Epithelial cell of esophagus (primary cell): ENCODE data around the gene SNN.

Experiments used
- DNase-seq: peaks from one replicate; pipeline ENCODE4 v3.0.0; 2010; ENCODE audit warnings: low read depth
- H3K4me3 ChIP-seq: 2 replicates; pipeline ENCODE4 v1.5.1; 2011; ENCODE audit warnings: mild to moderate bottlenecking, low read length, control low read depth
- TF ChIP-seq, protein P1 (sequence below): IDR thresholded peaks from 2 replicates; pipeline ENCODE4 v1.5.1; 2011; ENCODE audit warnings: low read depth, mild to moderate bottlenecking, low read length, control low read depth, inconsistent platforms; ENCODE audit not compliant: insufficient read depth; ENCODE audit errors: missing control alignments

SNN gene

DNA sequence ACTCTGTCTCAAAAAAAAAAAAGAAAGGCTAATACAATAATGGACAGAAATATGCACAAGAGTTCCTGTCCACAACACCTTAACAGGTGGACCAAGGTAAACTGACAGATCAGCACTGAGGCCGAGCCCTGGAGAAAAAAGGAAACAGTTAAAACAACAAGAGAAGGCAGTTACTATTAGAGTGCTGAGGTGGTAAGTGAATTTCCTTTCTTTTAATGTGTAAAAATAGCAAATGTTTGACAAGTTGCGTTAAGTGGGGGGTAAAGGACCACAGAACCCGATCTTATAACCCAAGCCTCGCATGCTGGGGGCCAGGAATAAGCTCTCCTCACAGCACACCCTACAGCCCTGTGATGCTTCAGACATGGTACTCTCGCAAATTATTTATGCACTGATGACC is 49.6 kb downstream of the SNN start:
- H3K4me3 ChIP-seq = no peak overlapping the region
- TF ChIP-seq, protein P1, sequence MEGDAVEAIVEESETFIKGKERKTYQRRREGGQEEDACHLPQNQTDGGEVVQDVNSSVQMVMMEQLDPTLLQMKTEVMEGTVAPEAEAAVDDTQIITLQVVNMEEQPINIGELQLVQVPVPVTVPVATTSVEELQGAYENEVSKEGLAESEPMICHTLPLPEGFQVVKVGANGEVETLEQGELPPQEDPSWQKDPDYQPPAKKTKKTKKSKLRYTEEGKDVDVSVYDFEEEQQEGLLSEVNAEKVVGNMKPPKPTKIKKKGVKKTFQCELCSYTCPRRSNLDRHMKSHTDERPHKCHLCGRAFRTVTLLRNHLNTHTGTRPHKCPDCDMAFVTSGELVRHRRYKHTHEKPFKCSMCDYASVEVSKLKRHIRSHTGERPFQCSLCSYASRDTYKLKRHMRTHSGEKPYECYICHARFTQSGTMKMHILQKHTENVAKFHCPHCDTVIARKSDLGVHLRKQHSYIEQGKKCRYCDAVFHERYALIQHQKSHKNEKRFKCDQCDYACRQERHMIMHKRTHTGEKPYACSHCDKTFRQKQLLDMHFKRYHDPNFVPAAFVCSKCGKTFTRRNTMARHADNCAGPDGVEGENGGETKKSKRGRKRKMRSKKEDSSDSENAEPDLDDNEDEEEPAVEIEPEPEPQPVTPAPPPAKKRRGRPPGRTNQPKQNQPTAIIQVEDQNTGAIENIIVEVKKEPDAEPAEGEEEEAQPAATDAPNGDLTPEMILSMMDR = no peak
- DNase-seq = no peak

DNA sequence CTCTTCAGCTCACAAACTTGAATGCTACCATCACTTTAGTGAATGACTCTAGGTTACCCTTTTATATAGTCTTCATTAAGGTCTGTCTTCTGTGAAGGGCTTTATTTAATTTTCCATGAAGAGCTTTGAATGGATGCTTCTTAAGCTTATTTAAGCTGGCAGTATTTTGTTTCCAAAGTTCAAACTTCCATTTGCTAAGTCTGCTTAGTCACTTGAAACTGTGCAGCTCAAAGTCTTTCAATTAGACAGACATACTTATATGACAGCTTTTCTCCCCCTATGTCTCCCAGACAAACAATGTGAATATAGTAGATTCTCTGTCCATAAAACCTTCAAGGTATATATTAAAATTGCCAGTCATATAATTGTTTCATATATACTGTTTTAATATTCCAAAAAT is 50.9 kb downstream of the SNN start:
- DNase-seq = no peak
- TF ChIP-seq, protein P1 = no peak
- no peak overlapping the region for H3K4me3 ChIP-seq

DNA sequence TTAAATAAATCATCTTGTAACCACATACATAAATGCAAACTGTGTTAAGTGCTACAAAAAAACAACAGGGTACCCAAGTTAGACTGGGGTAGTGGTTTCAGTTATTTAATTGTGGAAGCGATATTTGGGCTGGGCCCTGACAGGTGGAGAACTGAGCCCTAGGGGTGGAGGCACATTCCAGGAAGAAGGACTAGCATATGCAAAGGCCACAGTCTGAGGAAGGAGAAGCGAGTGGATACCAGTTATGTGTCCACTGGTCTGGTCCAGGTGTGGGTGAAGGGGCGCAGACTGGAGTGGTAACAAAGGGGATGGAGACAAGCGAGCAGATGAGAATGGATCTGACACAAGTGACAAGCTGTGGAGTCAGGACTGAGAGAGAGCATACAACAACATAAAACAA is 51.5 kb downstream of the SNN start:
- no peak overlapping the region for H3K4me3 ChIP-seq
- DNase-seq = no peak
- TF ChIP-seq, protein P1 = no peak

DNA sequence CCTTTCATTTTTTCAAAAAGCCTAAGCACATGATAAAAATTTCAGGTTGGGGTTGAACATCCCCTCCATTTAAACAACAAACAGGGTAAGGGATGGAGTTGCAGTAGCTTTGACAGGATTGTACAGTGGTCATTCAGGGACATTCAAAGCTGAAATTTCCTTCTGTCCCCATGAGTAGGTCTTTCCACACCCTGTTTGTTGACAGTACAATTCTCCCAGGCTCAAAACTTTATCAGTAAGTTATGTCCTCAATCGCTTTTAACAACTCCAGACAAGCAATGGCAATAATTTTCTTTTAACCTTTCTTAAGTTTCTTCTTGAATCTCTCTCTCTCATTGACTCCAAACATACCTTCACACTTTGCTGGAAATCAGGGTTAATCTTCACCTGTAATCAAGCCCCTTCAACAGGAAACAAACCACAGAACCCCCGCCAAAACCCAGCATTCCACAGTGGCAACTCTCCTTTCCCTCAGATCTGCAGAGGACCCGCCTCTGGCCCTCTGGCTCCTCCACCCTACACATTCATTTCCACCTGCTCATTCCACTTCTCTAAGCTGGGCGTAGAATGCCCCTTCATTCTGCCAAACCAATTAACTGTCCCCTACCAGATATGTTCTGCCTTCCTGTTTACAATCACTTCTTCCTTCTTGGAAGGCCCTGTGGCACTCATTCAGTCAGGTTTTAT is 53.7 kb downstream of the SNN start:
- TF ChIP-seq, protein P1 = no peak
- no peak overlapping the region for H3K4me3 ChIP-seq
- DNase-seq = no peak

DNA sequence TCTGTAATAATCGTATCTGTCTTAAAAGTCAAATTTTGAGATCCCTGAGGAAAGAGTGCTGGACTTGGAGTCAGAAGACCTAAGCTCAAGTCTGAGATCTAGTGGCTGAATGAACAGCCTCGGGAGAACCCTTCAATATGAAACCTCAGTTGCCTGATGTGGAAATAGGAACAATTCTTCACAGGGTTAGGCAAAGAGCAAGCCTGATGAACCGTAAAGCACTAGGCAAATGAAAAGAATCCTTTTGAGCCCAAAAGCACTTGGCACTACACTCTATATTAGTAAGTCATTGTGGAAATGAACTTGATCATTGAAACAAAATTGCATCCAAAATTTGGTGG is 54.2 kb downstream of the SNN start:
- no peak for DNase-seq
- TF ChIP-seq, protein P1 = no peak
- H3K4me3 ChIP-seq = no peak overlapping the region

DNA sequence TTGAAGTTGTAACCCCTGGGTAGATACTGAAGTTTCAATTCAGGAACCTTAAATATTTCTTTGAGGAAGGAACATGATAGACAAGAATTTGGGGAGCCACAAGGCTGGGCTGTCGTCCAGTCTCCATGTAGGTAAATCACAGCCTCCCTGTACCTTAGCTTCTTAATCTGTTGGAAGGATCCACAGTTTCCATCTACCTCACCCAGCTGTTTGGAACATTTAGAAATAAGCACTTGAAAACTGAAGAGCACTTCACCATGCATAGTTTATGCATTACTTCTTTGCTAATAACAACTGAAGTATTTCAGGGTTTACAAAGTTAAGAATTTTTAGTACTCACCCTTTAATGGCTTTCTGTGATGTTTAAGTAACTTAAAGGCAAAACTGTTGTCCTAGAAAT is 57.2 kb downstream of the SNN start:
- TF ChIP-seq, protein P1 = no peak
- H3K4me3 ChIP-seq = no peak overlapping the region
- DNase-seq = no peak

DNA sequence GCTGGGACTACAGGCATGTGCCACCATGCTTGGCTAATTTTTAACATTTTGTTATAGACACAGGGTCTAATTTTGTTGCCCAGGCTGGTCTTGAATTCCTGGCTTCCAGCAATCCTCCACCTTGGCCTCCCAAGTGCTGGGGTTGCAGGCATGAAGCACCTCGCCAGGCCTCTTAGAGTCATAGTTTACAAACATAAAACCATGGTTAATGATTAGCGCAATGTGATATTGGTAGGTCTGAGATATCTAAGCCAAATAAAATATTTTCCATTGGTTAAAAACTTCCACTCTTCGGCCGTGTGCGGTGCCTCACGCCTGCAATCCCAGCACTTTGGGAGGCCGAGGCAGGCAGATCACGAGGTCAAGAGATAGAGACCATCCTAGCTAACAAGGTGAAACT is 57.8 kb downstream of the SNN start:
- no peak overlapping the region for H3K4me3 ChIP-seq
- no peak for DNase-seq
- TF ChIP-seq, protein P1 = no peak
